D721Med (cell line): ENCODE results near the gene DIAPH1.

Experiments used
- DNase-seq: peaks from one replicate; pipeline ENCODE4 v3.0.0; 2011; ENCODE audit warnings: low spot score; ENCODE audit not compliant: insufficient read length
- FAIRE-seq: peaks from 2 replicates; lab custom pipeline; 2011; peaks lifted over from hg19 to GRCh38; lab: Jason Lieb, UNC
- CTCF ChIP-seq: IDR thresholded peaks from 2 replicates; pipeline ENCODE4 v1.5.1; 2012; ENCODE audit warnings: mild to moderate bottlenecking, control low read depth; ENCODE audit not compliant: insufficient read depth; ENCODE audit errors: missing control alignments

Gene DIAPH1

GRCh38 chr5:141543053-141543452, 75.7 kb downstream of the DIAPH1 start:
- FAIRE-seq = no peak
- TF ChIP-seq CTCF = no peak
- no peak for DNase-seq

GRCh38 chr5:141534492-141535213, 84.1 kb downstream of the DIAPH1 start:
- no peak for DNase-seq
- FAIRE-seq = no peak
- no peak for TF ChIP-seq CTCF

GRCh38 chr5:141533897-141534296, 84.9 kb downstream of the DIAPH1 start:
- no peak for DNase-seq
- no peak for TF ChIP-seq CTCF

GRCh38 chr5:141532726-141533125, 86.1 kb downstream of the DIAPH1 start:
- no peak for DNase-seq
- no peak for TF ChIP-seq CTCF
- no peak for FAIRE-seq

More at GRCh38 chr5:141533897-141534296, 84.9 kb downstream of the DIAPH1 start:
- no peak for FAIRE-seq

- FAIRE-seq (no peak), DNase-seq (no peak)
- no peak for TF ChIP-seq CTCF
Measured at GRCh38 chr5:141529873-141530272, 88.9 kb downstream of the DIAPH1 start.

- no peak for TF ChIP-seq CTCF
- FAIRE-seq = no peak
- no peak for DNase-seq
Measured at GRCh38 chr5:141529002-141529401, 89.8 kb downstream of the DIAPH1 start.

- FAIRE-seq (no peak), DNase-seq (no peak)
- TF ChIP-seq CTCF = no peak
Measured at GRCh38 chr5:141528291-141528984, 90.4 kb downstream of the DIAPH1 start.
